Epithelial cell of esophagus (primary cell): Measurements from ENCODE around the gene ARCN1.

Experiments used
- DNase-seq: peaks from one replicate; pipeline ENCODE4 v3.0.0; 2010; ENCODE audit warnings: low read depth
- H3K4me3 ChIP-seq: 2 replicates; pipeline ENCODE4 v1.5.1; 2011; ENCODE audit warnings: mild to moderate bottlenecking, low read length, control low read depth
- TF ChIP-seq, protein P1 (sequence below): IDR thresholded peaks from 2 replicates; pipeline ENCODE4 v1.5.1; 2011; ENCODE audit warnings: low read depth, mild to moderate bottlenecking, low read length, control low read depth, inconsistent platforms; ENCODE audit not compliant: insufficient read depth; ENCODE audit errors: missing control alignments

The ARCN1 gene

DNA sequence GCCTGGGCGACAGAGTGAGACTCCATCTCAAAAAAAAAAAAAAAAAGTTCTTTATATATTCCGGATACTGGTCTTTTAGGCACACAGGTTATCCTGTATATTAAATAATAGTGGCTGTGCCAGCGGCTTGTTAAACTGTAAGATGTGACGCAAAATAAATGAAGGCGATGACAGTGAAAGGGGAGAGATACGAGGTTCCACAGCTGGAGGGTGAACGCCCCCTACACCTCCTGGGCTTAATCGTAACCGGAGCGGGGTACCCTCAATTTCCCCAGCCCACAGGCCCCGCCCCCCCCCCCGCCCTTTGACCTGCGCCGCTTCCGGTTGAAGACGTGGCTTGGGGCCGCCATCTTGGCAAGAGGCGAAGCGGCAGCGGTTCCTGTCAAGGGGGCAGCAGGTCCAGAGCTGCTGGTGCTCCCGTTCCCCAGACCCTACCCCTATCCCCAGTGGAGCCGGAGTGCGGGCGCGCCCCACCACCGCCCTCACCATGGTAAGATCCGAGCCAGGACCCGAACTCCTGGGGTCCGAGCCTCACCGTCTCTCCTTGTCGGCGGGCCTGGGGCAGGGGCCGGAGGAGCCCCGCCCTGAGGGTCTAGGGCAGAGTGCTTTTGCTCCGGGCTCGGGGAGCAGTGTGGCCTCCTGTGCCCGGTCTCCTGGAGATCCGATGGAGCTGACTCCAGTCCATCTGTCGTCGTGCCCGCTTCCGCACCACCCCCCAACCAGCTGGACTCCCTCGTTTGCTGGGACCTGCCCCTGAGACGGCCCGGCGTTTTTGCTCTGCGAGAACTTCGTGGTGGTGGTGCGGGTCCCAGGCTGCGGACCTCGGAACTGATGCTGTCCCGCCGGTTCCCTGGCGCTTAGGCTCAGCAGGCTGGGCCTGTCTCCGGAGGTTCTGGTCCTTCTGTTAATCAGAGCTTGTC is at the start of gene ARCN1:
Gene ARCN1 (plus strand): TSS at position 349 of the 920 bp plus-strand sequence. CDS start 139 bp downstream, at position 488.
- DNase-seq = peak; percentile 71
- H3K4me3 ChIP-seq = peak within 1 kb of the TSS; percentile 90
- TF ChIP-seq, protein P1, sequence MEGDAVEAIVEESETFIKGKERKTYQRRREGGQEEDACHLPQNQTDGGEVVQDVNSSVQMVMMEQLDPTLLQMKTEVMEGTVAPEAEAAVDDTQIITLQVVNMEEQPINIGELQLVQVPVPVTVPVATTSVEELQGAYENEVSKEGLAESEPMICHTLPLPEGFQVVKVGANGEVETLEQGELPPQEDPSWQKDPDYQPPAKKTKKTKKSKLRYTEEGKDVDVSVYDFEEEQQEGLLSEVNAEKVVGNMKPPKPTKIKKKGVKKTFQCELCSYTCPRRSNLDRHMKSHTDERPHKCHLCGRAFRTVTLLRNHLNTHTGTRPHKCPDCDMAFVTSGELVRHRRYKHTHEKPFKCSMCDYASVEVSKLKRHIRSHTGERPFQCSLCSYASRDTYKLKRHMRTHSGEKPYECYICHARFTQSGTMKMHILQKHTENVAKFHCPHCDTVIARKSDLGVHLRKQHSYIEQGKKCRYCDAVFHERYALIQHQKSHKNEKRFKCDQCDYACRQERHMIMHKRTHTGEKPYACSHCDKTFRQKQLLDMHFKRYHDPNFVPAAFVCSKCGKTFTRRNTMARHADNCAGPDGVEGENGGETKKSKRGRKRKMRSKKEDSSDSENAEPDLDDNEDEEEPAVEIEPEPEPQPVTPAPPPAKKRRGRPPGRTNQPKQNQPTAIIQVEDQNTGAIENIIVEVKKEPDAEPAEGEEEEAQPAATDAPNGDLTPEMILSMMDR = no peak

DNA sequence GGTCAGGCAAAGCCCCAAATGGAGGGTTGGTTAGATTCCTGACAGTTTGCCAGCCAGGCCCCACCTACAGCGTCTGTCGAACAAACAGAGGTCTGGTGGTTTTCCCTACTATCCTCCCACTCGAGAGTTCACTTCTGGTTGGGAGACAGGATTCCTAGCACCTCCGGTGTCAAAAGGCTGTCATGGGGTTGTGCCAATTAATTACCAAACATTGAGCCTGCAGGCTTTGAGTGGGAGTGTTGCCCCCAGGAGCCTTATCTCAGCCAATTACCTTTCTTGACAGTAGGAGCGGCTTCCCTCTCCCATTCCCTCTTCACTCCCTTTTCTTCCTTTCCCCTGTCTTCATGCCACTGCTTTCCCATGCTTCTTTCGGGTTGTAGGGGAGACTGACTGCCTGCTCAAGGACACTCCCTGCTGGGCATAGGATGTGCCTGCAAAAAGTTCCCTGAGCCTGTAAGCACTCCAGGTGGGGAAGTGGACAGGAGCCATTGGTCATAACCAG is 49.6 kb upstream of the ARCN1 start:
- TF ChIP-seq, protein P1 = peak; percentile 61
- DNase-seq = peak; percentile 57
- H3K4me3 ChIP-seq = no peak overlapping the region

DNA sequence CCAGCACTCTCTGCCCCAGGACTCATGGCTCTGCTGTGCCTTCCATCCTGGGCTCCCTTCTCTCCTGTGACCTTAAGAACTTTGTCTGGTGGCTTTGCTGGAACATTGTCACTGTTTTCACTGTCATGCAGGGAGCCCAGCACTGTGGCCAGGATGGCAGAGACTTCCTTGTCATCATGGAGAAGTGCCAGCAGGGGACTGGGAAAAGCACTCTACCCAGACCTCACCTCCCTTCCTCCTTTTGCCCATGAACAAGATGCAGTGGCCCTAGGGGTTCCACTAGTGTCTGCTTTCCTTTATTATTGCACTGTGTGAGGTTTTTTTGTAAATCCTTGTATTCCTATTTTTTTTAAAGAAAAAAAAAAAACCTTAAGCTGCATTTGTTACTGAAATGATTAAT is 47.9 kb upstream of the ARCN1 start:
- TF ChIP-seq, protein P1 = no peak
- H3K4me3 ChIP-seq = no peak overlapping the region
- no peak for DNase-seq

DNA sequence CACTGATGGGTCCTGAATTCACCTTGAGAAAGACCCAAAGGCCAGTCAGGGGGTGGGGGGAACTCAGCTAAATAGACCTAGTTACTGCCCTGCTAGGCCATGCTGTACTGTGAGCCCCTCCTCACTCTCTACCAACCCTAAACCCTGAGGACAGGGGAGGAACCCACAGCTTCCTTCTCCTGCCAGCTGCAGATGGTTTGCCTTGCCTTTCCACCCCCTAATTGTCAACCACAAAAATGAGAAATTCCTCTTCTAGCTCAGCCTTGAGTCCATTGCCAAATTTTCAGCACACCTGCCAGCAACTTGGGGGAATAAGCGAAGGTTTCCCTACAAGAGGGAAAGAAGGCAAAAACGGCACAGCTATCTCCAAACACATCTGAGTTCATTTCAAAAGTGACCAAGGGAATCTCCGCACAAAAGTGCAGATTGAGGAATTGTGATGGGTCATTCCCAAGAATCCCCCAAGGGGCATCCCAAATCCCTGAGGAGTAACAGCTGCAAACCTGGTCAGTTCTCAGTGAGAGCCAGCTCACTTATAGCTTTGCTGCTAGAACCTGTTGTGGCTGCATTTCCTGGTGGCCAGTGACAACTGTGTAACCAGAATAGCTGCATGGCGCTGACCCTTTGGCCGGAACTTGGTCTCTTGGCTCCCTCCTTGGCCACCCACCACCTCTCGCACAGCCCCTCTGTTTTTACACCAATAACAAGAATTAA is 47.3 kb upstream of the ARCN1 start:
- no peak overlapping the region for H3K4me3 ChIP-seq
- DNase-seq = no peak
- TF ChIP-seq, protein P1 = no peak

DNA sequence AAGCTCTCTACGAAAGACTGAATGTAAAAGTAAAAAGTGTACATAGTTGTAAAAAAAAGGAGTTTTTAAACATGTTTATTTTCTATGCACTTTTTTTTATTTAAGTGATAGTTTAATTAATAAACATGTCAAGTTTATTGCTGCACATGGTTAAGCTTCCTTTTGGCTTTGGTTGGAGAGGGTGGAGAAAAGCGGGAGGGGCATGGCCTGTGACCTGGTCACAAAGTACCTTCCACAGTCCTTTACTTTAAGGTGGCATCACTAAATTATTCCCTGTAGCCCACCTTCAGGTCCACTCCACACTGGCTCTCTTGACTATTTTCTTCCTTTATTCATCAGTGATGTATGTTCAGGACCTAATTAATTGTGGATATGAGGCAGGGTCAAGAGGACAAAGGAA is 45.5 kb upstream of the ARCN1 start:
- TF ChIP-seq, protein P1 = no peak
- DNase-seq = no peak
- no peak overlapping the region for H3K4me3 ChIP-seq

DNA sequence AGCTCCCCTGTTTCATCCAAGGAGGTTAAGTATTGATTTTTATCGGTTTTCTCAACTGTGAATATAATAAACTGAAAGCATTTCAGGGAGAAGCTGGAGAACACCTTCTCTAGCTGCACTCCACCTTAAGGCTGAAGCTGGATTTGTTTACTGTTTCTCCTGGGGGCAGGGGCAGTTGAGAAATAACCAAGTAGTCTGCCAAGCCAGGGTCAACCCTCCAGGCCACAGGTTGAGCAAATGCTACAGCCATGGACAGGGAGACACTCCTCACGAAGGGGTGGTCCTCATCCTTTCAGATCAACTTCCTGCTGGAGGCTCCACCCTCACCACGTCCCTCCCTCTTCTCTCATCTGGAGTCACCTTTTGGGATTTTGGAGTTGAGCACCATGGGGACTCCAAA is 45.1 kb upstream of the ARCN1 start, which contains the start of gene TTC36:
Gene TTC36 (plus strand): TSS at position 366 of the 400 bp plus-strand sequence. CDS start 21 bp downstream, at position 387.
- H3K4me3 ChIP-seq = no peak within 1 kb of the TSS
- DNase-seq = no peak
- TF ChIP-seq, protein P1 = no peak
